HG02852 (cell line): ENCODE measurements around the gene FDPS.
"Not testable (repeated sequence)": the region's sequence is repeated elsewhere in the genome, so short reads cannot be mapped to it uniquely, and the experiment has no call there.

Experiments
- ATAC-seq: cut with Tn5 transposase; IDR thresholded peaks from one replicate; pipeline ENCODE4 v1.9.1; 2021; ENCODE audit warnings: mild to moderate bottlenecking, moderate library complexity; ENCODE audit not compliant: unreplicated experiment

FDPS gene

GRCh38 chr1:155285063-155285462 lies 23.6 kb upstream of the FDPS start:
- ATAC-seq: no peak

GRCh38 chr1:155285631-155286044 lies 23.0 kb upstream of the FDPS start:
- no peak for ATAC-seq

GRCh38 chr1:155286544-155286943 lies 22.1 kb upstream of the FDPS start:
- ATAC-seq: no peak

GRCh38 chr1:155287987-155288543 lies 20.6 kb upstream of the FDPS start:
- no peak for ATAC-seq

- not testable (repeated sequence) for ATAC-seq
Observed at GRCh38 chr1:155291006-155291405, 17.7 kb upstream of the FDPS start.

GRCh38 chr1:155293086-155293749 lies 15.4 kb upstream of the FDPS start:
- no peak for ATAC-seq

- ATAC-seq: no peak
Observed at GRCh38 chr1:155294520-155295182, 14.0 kb upstream of the FDPS start.

- ATAC-seq: no peak
Observed at GRCh38 chr1:155295183-155295941, 13.3 kb upstream of the FDPS start.

- no peak for ATAC-seq
Observed at GRCh38 chr1:155295942-155296267, 12.8 kb upstream of the FDPS start.

GRCh38 chr1:155296661-155297060 lies 12.0 kb upstream of the FDPS start:
- no peak for ATAC-seq

GRCh38 chr1:155297384-155297783 lies 11.3 kb upstream of the FDPS start:
- ATAC-seq: no peak

GRCh38 chr1:155300024-155300423 lies 8.6 kb upstream of the FDPS start:
- ATAC-seq: no peak

- no peak for ATAC-seq
Observed at GRCh38 chr1:155300553-155301329, 7.9 kb upstream of the FDPS start.

- no peak for ATAC-seq
Observed at GRCh38 chr1:155301342-155301841, 7.3 kb upstream of the FDPS start, which contains the start of gene PKLR. Gene PKLR (minus strand): TSS chr1:155301438. CDS start chr1:155301395, 43 bp downstream.

- no peak for ATAC-seq
Observed at GRCh38 chr1:155304558-155305063, 4.1 kb upstream of the FDPS start.

- no peak for ATAC-seq
Observed at GRCh38 chr1:155305881-155306391, 2.7 kb upstream of the FDPS start.

GRCh38 chr1:155307247-155307740 lies 1.4 kb upstream of the FDPS start:
- no peak for ATAC-seq

- no peak for ATAC-seq
Observed at GRCh38 chr1:155309423-155310021, 856 bp downstream of the FDPS start.

- ATAC-seq: no peak
Observed at GRCh38 chr1:155313261-155313660, 4.6 kb downstream of the FDPS start.

GRCh38 chr1:155316922-155317321 lies 8.3 kb downstream of the FDPS start:
- ATAC-seq: no peak
